ENCODE data around the gene CMTM3.
A peak's percentile ranks its signal among the peaks of the same experiment; 100 is the strongest.

CMTM3 gene

GRCh38 chr16:66634527-66635196 lies 30.2 kb downstream of the CMTM3 start:
- H3K27ac ChIP-seq: no peak overlapping the region
- peaks cover 0 to 15% (median 0%) of the 10 kb centered on the region in 11 experiments; a peak in 3 of 22 replicates for H3K36me3 ChIP-seq
- no peak overlapping the region for H3K9ac ChIP-seq
- H3K27me3 ChIP-seq: no peaks in the 10 kb centered on the region
- H3K4me1 ChIP-seq: 0 out of 20 replicates have a peak, but pooled peaks cover 0 to 4% (median 0%) of the 10 kb centered on the region in 10 experiments
- TF ChIP-seq Cebpa-rat (IDR thresholded peaks at IDR 0.05): no peak
- no peak overlapping the region for H3K4me3 ChIP-seq
- no peaks in the 10 kb centered on the region; a peak in 1 of 22 replicates for H4K20me1 ChIP-seq
- no peak overlapping the region for H3K4me2 ChIP-seq
- H3K9me3 ChIP-seq (replicated peaks in 1 of 11): no peaks in the 10 kb centered on the region

- Histone ChIP-seq H3K27me3 (no peaks in the 10 kb centered on the region), H3K4me1 (0 out of 20 replicates have a peak, but pooled peaks cover 0 to 4% (median 0%) of the 10 kb centered on the region in 10 experiments), H3K27ac (no peak overlapping the region), H3K9me3 (replicated peaks in 1 of 11) (no peaks in the 10 kb centered on the region), H3K4me2 (no peak overlapping the region), H3K36me3 (peaks cover 0 to 15% (median 0%) of the 10 kb centered on the region in 11 experiments; a peak in 3 of 22 replicates), H3K9ac (no peak overlapping the region), H3K4me3 (no peak overlapping the region), H4K20me1 (no peaks in the 10 kb centered on the region; a peak in 1 of 22 replicates)
- TF ChIP-seq Cebpa-rat (IDR thresholded peaks at IDR 0.05): no peak
Measured at GRCh38 chr16:66635406-66635805, 30.9 kb downstream of the CMTM3 start.

GRCh38 chr16:66636199-66636598 lies 31.7 kb downstream of the CMTM3 start:
- Histone ChIP-seq H3K4me1 (0 out of 20 replicates have a peak, but pooled peaks cover 0 to 4% (median 0%) of the 10 kb centered on the region in 10 experiments), H3K27ac (no peak overlapping the region), H3K4me3 (no peak overlapping the region), H3K9me3 (replicated peaks in 1 of 11) (no peaks in the 10 kb centered on the region), H4K20me1 (no peaks in the 10 kb centered on the region; a peak in 1 of 22 replicates), H3K9ac (no peak overlapping the region), H3K36me3 (peaks cover 0 to 15% (median 0%) of the 10 kb centered on the region in 11 experiments; a peak in 3 of 22 replicates), H3K4me2 (no peak overlapping the region), H3K27me3 (no peaks in the 10 kb centered on the region)
- no peak for TF ChIP-seq Cebpa-rat (IDR thresholded peaks at IDR 0.05)

GRCh38 chr16:66637806-66638205 lies 33.3 kb downstream of the CMTM3 start:
- Histone ChIP-seq H3K9ac (no peak overlapping the region), H3K36me3 (peaks cover 0 to 15% (median 0%) of the 10 kb centered on the region in 11 experiments; a peak in 3 of 22 replicates), H3K4me1 (0 out of 20 replicates have a peak, but pooled peaks cover 0 to 4% (median 0%) of the 10 kb centered on the region in 10 experiments), H3K4me3 (no peak overlapping the region), H3K27me3 (no peaks in the 10 kb centered on the region), H3K9me3 (replicated peaks in 1 of 11) (no peaks in the 10 kb centered on the region), H3K4me2 (no peak overlapping the region), H3K27ac (no peak overlapping the region), H4K20me1 (no peaks in the 10 kb centered on the region; a peak in 1 of 22 replicates)
- no peak for TF ChIP-seq Cebpa-rat (IDR thresholded peaks at IDR 0.05)

- H3K27me3 ChIP-seq: no peaks in the 10 kb centered on the region
- 0 out of 20 replicates have a peak, but pooled peaks cover 0 to 4% (median 0%) of the 10 kb centered on the region in 10 experiments for H3K4me1 ChIP-seq
- TF ChIP-seq Cebpa-rat (IDR thresholded peaks at IDR 0.05): no peak
- no peaks in the 10 kb centered on the region for H3K9me3 ChIP-seq (replicated peaks in 1 of 11)
- H3K27ac ChIP-seq: no peak overlapping the region
- no peak overlapping the region for H3K9ac ChIP-seq
- H4K20me1 ChIP-seq: no peaks in the 10 kb centered on the region; a peak in 1 of 22 replicates
- 0 out of 22 replicates have a peak overlapping the region, but pooled peaks of 2 of the 11 experiments have one; percentile 6 to 13 for H3K4me2 ChIP-seq
- peaks cover 0 to 15% (median 0%) of the 10 kb centered on the region in 11 experiments; a peak in 3 of 22 replicates for H3K36me3 ChIP-seq
- no peak overlapping the region for H3K4me3 ChIP-seq
Measured at GRCh38 chr16:66639091-66639885, 34.8 kb downstream of the CMTM3 start.

- no peaks in the 10 kb centered on the region for H3K9me3 ChIP-seq (replicated peaks in 1 of 11)
- H3K36me3 ChIP-seq: peaks cover 0 to 9% (median 0%) of the 10 kb centered on the region in 11 experiments; a peak in 2 of 22 replicates
- H3K4me2 ChIP-seq: no peak overlapping the region
- TF ChIP-seq Cebpa-rat (IDR thresholded peaks at IDR 0.05): no peak
- H3K4me1 ChIP-seq: 0 out of 20 replicates have a peak, but pooled peaks cover 0 to 4% (median 0%) of the 10 kb centered on the region in 10 experiments
- H3K4me3 ChIP-seq: no peak overlapping the region
- H3K27me3 ChIP-seq: no peaks in the 10 kb centered on the region
- no peak overlapping the region for H3K27ac ChIP-seq
- no peak overlapping the region for H3K9ac ChIP-seq
- no peaks in the 10 kb centered on the region; a peak in 1 of 22 replicates for H4K20me1 ChIP-seq
Measured at GRCh38 chr16:66640724-66641314, 36.3 kb downstream of the CMTM3 start.

- peaks cover 0 to 3% (median 0%) of the 10 kb centered on the region in 11 experiments; a peak in 1 of 22 replicates for H3K36me3 ChIP-seq
- TF ChIP-seq Cebpa-rat (IDR thresholded peaks at IDR 0.05): no peak
- H3K27ac ChIP-seq: no peak overlapping the region
- H3K9me3 ChIP-seq (replicated peaks in 1 of 11): no peaks in the 10 kb centered on the region
- H3K4me2 ChIP-seq: no peak overlapping the region
- no peak overlapping the region for H3K9ac ChIP-seq
- H3K4me3 ChIP-seq: no peak overlapping the region
- no peaks in the 10 kb centered on the region; a peak in 1 of 22 replicates for H4K20me1 ChIP-seq
- H3K27me3 ChIP-seq: no peaks in the 10 kb centered on the region
- 0 out of 20 replicates have a peak, but pooled peaks cover 0 to 4% (median 0%) of the 10 kb centered on the region in 10 experiments for H3K4me1 ChIP-seq
Measured at GRCh38 chr16:66641387-66641786, 36.9 kb downstream of the CMTM3 start.

- H3K9ac ChIP-seq: no peak overlapping the region
- 0 out of 22 replicates have a peak, but pooled peaks of 1 of the 11 experiments have one; percentile 52 for TF ChIP-seq Cebpa-rat (IDR thresholded peaks at IDR 0.05)
Measured at GRCh38 chr16:66647866-66648265, 43.4 kb downstream of the CMTM3 start.

More at GRCh38 chr16:66647866-66648265, 43.4 kb downstream of the CMTM3 start:
- Histone ChIP-seq H3K27me3 (no peaks in the 10 kb centered on the region), H3K9me3 (replicated peaks in 1 of 11) (no peaks in the 10 kb centered on the region), H3K4me2 (no peak overlapping the region), H4K20me1 (no peaks in the 10 kb centered on the region), H3K27ac (no peak overlapping the region), H3K4me3 (no peak overlapping the region), H3K4me1 (peaks cover 9 to 19% (median 18%) of the 10 kb centered on the region in 10 experiments), H3K36me3 (no peaks in the 10 kb centered on the region)

Data from BLaER1 treated with 17β-estradiol and CSF1 and Interleukin-3, amounts not matched to agents 10 nM and 100 nM (cell line).